ENCODE measurements around the gene OGA. TPM values are rescaled to one million over a fixed set of nuclear protein-coding genes. Genes with fewer than 3 reads are reported as not detected.

The OGA gene
- total RNA-seq, 2 experiments from 2014 or later = 93.2 to 105 TPM

DNA sequence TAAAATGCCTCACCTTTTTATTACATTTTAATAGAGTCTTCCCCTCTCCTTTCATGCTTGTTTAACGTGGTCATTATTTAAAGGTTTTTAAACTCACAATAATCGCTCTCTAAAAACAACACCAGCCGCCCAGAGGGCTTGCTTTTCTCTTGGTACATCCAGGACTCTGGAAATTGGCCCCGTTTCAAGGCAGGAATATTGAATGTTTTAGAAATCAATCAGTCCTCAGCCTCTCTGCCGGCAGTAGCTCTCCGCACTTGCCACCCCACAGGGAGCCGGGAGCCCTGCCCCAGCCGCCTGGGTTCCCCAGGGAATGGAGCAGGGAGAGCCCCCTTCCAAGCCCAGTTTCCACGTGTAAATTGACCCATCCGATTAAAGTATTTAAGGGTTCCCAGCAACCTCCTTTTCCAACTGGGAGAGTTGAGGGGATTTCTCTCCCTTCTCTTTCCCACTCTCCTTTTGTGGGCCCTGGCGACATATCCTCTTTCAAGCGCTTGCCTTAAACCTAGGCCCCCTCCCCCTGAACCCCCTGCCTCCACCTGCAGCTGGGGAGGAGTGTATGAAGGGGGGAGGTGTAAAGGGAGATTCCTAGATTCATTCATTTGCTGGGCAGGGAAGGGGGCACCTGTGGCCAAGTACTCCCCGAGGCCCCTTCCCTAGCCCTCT is 44.2 kb downstream of the OGA start:
- H3K27ac Mint-ChIP-seq = no peak overlapping the region
- intact Hi-C loops (cut with micrococcal nuclease) = no loop called here
- H3K4me1 Mint-ChIP-seq (ENCODE audit: low read depth) = peaks cover 19% of the 10 kb centered on the region
- H3K4me3 Mint-ChIP-seq = no peak overlapping the region
- POLR2A ChIA-PET = interaction anchor here (0.7 to 2.4 kb wide), 2 partner anchors 9 to 179 kb away, joined by 3 to 7 read pairs; partner anchors contain the start of gene NPM3
- H3K27me3 Mint-ChIP-seq = peaks cover 67% of the 10 kb centered on the region
- CTCF ChIA-PET = interaction anchor here (0.7 to 4.7 kb wide), 9 partner anchors 8 to 632 kb away, joined by 3 to 39 read pairs (median 5); partner anchors contain the start of gene NPM3
- H3K36me3 Mint-ChIP-seq = peaks cover 13% of the 10 kb centered on the region
- DNase-seq = no peak
- H3K9me3 Mint-ChIP-seq = no peaks in the 10 kb centered on the region

DNA sequence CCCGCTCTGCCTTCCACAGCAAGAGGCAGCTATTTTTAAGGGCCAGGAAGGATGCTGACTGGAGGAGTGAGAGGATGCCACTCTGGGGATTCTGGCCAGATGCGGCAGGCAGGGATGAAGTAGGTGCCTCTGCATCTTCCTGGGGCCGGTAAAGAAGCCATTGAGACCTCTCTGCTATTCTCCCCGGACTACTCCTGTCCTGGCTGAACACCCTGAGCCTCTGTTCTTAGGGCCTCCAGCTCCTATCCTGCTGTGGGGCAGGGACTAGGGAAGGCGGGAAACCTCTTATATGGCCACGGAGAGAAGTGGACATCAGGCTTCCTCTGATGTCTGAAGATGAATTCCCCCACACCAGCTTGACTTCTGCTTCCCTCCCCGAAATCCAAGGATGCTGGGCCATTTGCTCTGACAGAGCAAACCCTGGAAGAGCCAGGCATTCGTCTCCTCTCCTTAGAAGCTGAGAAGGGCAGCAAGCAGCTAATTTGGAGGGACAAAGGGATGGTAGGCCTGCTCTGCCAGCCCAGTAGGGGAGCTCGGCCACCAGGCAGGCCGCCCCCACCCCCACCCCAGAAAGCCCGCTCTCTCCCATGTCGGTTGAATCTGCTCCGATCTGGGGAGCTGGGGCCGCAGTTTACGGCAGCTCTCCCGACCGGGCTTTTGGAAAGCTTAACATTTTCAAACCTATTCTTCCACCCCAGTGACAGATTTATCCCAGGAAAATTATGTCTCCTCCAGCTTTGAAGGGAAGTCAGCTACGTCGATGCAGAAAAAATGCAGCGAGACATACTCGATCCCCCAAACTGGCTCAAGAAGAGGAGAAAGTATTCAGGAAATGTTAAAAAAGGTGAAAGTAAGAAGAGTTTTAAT is 45.1 kb downstream of the OGA start:
- H3K27ac Mint-ChIP-seq = no peak overlapping the region
- no peaks in the 10 kb centered on the region for H3K9me3 Mint-ChIP-seq
- DNase-seq = no peak
- peaks cover 9% of the 10 kb centered on the region for H3K36me3 Mint-ChIP-seq
- H3K27me3 Mint-ChIP-seq = peaks cover 66% of the 10 kb centered on the region
- intact Hi-C loops (cut with micrococcal nuclease) = no loop called here
- POLR2A ChIA-PET = interaction anchor here (0.7 to 2.4 kb wide), 3 partner anchors 10 to 178 kb away, joined by 3 to 7 read pairs (median 3); partner anchors contain the start of gene NPM3
- no peak overlapping the region for H3K4me3 Mint-ChIP-seq
- peaks cover 15% of the 10 kb centered on the region for H3K4me1 Mint-ChIP-seq (ENCODE audit: low read depth)
- CTCF ChIA-PET = interaction anchor here (0.7 to 4.7 kb wide), 9 partner anchors 9 to 631 kb away, joined by 3 to 39 read pairs (median 4); partner anchors contain the start of gene NPM3

DNA sequence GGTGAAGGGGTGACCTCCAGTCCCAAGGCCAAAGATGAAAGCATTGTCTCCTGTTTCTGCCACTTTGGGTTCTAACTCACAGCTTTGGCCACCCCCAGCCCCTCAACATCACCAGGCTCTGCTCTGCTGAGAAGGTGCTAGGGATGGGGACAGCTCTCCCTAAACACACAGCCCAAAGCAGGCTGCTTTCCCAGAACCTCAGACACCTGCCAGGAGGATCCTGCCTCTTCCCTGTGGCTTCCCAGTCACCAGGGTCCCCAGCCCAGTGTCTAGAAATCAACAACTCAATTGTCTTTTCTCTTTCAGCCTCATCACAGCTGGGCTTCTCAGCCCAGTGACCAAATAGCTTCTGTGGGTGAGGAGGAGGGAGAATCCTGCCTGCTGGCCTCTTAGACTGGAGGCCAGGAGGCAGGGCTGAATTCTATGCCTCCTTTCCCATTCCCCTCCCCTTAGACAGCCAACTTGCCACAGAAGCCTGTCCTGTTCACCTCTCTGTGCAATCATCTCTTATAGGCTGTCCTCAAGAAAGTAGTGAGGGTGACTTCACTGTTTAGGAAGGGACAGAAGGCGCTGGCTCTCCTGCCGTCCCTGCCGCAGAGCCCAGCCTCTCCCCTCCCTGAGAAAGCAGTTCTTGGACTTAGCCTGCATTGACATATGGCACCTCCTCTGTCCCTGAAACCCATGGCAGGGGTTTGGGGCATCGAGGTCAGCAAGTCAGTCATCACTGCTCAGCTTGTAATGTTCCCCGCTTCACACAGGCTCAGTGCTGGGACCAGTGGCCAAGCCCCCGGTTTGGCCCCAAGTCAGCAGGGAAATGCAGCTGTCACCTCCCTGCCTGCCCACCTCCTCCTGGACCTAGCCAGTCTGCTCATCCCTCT is 46.0 kb downstream of the OGA start:
- Mint-ChIP-seq H3K4me1 (ENCODE audit: low read depth) (peaks cover 15% of the 10 kb centered on the region), H3K9me3 (no peaks in the 10 kb centered on the region), H3K27me3 (peaks cover 57% of the 10 kb centered on the region), H3K4me3 (no peak overlapping the region), H3K36me3 (peaks cover 1% of the 10 kb centered on the region), H3K27ac (no peak overlapping the region)
- ChIA-PET CTCF (interaction anchor here (0.7 to 4.7 kb wide), 5 partner anchors 10 to 171 kb away, joined by 3 to 39 read pairs (median 7); partner anchors contain the start of gene NPM3), POLR2A (interaction anchor here (1.2 kb wide), 1 partner anchor 10 kb away, joined by 3 read pairs; no protein-coding TSS in a partner anchor)
- no peak for DNase-seq
- intact Hi-C loops (cut with micrococcal nuclease) = no loop called here

DNA sequence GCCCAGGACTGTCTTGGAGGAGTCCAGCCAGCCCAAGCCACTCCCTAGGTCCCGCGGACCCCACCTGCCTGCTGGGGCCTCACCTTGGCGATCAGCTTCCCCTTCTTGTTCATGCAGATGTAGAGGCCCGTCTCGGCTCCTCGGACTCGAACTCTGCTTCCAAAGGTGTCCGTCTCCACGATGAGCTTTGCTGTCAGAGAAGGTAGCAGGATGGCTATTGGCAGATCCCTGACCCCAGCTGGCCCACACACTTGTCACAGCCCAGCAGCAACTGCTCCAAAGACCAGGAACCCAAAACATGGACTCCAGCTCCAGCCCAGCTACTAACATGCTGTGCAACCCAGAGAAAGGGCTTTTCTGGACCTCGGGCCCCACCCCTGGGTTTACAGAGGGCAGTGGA is 46.9 kb downstream of the OGA start:
- H3K27ac Mint-ChIP-seq = no peak overlapping the region
- H3K27me3 Mint-ChIP-seq = peaks cover 56% of the 10 kb centered on the region
- DNase-seq = no peak
- no peaks in the 10 kb centered on the region for H3K36me3 Mint-ChIP-seq
- peaks cover 11% of the 10 kb centered on the region for H3K4me1 Mint-ChIP-seq (ENCODE audit: low read depth)
- no peak overlapping the region for H3K4me3 Mint-ChIP-seq
- ChIA-PET CTCF (interaction anchor here (3.2 to 4.7 kb wide), 2 partner anchors 11 to 169 kb away, joined by 17 to 39 read pairs; partner anchors contain the start of gene NPM3), POLR2A (no interaction called here)
- H3K9me3 Mint-ChIP-seq = no peaks in the 10 kb centered on the region
- intact Hi-C loops (cut with micrococcal nuclease) = no loop called here

DNA sequence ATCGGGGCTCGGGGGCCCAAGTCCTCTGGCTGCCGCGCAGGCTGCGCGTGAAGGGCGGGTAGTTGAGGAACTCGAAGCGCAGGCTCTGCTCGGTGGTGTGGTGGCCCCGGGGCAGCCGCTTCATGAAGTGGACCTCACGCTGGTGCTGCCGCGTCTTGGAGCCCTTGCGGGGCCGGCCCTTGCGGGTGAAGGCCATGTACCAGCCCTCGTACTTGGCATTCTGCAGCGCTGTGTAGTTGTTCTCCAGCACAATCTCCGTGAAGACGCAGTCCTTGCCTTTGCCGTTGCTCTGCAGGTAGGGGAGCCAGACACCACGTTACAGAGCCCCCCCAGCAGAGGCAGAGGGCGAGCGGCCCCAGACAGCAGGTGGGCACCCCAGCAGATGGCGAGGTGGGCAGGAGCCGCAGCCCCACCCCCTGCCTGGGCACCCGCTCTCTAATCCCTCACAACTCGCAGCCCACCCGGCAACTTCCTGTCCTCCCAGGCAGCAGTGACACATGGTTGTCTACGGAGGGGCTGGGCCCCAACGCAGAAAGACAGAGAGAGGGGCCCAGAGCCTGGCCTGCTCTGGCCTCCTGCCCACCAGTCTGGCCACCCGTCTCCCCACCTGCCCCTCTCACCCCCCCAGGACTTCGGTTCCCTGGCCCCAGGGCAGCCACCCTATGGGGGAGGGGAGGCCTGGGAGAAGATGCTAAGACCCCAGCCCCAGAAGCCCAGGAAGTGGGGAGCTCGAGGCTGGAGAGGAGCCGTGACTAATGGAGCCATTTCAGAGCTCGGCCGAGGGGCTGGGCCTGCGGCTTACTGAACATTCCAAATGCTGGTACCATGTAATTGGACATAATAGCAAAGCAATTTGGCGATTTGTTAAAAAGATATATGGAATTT is 47.7 kb downstream of the OGA start:
- no peak overlapping the region for H3K4me3 Mint-ChIP-seq
- H3K4me1 Mint-ChIP-seq (ENCODE audit: low read depth) = peaks cover 11% of the 10 kb centered on the region
- CTCF ChIA-PET = interaction anchor here (1.9 to 4.7 kb wide), 2 partner anchors 11 to 12 kb away, joined by 9 to 39 read pairs; partner anchors contain the start of gene NPM3
- H3K9me3 Mint-ChIP-seq = no peaks in the 10 kb centered on the region
- H3K27me3 Mint-ChIP-seq = peaks cover 62% of the 10 kb centered on the region
- intact Hi-C loops (cut with micrococcal nuclease) = no loop called here
- POLR2A ChIA-PET = no interaction called here
- DNase-seq = no peak
- H3K27ac Mint-ChIP-seq = no peak overlapping the region
- no peaks in the 10 kb centered on the region for H3K36me3 Mint-ChIP-seq

DNA sequence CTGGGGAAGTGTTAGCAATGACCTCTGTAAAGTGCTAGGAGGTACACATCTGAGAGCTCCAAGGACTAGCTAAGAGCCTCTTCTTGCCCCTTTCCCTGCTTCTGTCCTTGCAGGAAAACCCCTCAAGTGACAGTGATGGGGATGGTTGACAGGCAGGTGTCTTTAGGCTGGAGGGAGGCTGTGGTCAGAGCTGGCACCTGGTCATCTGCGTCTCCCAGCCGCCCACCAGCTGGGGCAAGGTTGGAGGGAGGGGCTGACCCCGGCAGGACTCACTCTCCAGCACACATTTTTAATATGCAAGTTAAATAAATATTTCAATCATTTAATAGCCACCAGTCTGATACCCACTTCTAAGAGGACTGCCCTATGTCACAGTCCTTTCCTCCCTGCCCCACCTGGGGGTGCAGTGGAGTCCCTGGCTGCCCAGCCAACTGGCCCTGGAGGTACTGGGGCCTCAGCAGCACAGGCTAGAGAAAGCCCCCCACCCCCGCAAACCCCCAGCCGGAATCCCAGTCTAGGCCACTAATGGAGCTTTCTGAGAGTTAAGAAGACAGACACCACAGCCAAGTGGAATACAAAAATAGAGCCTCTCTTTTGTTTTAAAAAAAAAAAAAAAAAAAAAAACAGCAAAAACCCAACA is 48.6 kb downstream of the OGA start:
- ChIA-PET CTCF (interaction anchor here (1.2 to 1.9 kb wide), 2 partner anchors 12 to 167 kb away, joined by 4 to 9 read pairs; no protein-coding TSS in a partner anchor), POLR2A (no interaction called here)
- H3K27ac Mint-ChIP-seq = no peak overlapping the region
- peaks cover 56% of the 10 kb centered on the region for H3K27me3 Mint-ChIP-seq
- H3K9me3 Mint-ChIP-seq = no peaks in the 10 kb centered on the region
- H3K36me3 Mint-ChIP-seq = no peaks in the 10 kb centered on the region
- no peak for DNase-seq
- H3K4me3 Mint-ChIP-seq = no peak overlapping the region
- H3K4me1 Mint-ChIP-seq (ENCODE audit: low read depth) = peaks cover 8% of the 10 kb centered on the region
- intact Hi-C loops (cut with micrococcal nuclease) = no loop called here

DNA sequence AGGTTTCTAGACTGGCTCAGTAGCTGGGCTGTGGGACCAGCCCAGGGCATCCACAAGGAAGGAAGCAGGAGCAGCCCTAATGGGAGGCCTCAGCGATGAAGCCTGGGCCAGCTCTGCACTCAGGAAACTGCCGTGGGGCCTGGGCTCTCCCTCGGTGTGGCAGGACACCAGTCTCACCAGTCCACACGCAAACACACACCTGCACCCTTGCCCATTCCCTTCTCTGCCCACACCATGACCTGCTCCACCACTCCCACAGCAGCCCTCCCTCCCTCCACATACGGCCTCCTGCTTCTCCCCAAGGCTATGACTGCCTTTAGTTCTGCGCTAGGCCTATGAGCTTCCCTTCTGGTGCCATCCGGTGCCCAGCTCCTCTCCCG is 49.5 kb downstream of the OGA start:
- Mint-ChIP-seq H3K4me1 (ENCODE audit: low read depth) (no peaks in the 10 kb centered on the region), H3K9me3 (no peaks in the 10 kb centered on the region), H3K36me3 (no peaks in the 10 kb centered on the region), H3K27ac (no peak overlapping the region), H3K27me3 (peaks cover 49% of the 10 kb centered on the region), H3K4me3 (no peak overlapping the region)
- intact Hi-C loops (cut with micrococcal nuclease) = no loop called here
- DNase-seq = no peak
- ChIA-PET POLR2A (no interaction called here), CTCF (interaction anchor here (0.5 to 1.9 kb wide), 3 partner anchors 12 to 233 kb away, joined by 3 to 9 read pairs (median 4); no protein-coding TSS in a partner anchor)

DNA sequence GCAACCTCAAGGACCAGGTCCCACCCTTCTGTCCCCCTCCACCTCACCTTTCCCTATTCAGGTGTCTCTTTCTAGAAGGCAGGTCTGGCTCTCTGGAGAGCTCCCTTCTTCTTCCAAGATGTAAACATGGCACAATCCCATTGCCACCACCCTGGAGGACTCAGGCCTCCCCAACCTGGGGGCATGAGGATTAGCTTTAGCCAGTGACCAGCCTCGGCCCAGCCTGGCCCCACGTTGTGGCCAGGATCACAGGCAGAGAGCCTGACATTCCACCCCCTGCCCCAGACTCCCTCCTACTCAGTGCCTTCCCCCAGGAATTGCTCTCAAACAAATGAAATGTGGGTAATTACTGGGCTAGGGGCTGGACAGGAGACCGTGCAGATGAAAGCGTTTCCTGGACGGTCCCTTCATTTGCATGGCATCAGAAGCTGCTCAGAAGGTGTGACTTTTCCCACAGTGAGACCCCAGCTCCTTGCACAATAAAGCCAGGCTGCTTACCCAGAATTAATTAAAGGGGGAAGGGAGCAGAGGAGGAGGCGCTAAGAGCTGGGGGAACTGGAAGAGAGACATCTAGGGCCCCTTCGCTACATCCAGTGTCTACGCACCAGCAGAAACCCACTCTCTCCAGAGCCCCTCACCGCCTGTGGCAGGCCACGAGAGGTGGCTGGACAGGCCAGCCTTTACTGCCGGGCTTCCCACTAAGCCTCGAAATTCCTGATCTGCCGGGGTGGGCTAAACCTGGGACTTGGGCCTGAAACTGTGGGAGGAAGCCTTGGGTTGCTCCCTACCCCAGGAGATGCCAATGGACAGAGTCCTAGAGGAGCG is 50.1 kb downstream of the OGA start:
- peaks cover 43% of the 10 kb centered on the region for H3K27me3 Mint-ChIP-seq
- intact Hi-C loops (cut with micrococcal nuclease) = no loop called here
- H3K36me3 Mint-ChIP-seq = no peaks in the 10 kb centered on the region
- CTCF ChIA-PET = interaction anchor here (1.2 to 1.9 kb wide), 2 partner anchors 13 to 166 kb away, joined by 4 to 9 read pairs; no protein-coding TSS in a partner anchor
- no peak overlapping the region for H3K4me3 Mint-ChIP-seq
- POLR2A ChIA-PET = no interaction called here
- no peak overlapping the region for H3K27ac Mint-ChIP-seq
- no peaks in the 10 kb centered on the region for H3K9me3 Mint-ChIP-seq
- H3K4me1 Mint-ChIP-seq (ENCODE audit: low read depth) = no peaks in the 10 kb centered on the region
- no peak for DNase-seq

DNA sequence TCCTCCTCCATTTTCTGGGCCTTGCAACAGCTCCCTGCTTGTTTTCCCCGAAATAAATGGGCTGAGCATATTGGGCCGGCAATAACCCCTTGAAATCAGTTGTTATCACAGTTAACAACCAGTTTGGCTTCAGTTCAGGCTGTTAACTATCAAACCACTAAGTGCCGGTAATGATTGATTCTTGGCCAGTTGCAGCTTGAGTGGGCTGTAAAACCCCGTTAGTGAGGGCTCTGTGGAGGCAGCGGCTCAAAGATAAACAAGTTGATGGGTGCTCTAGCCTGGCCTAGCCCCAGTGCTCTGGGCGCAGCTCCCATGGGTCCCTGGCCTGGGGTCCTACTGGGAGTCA is 50.7 kb downstream of the OGA start:
- H3K27ac Mint-ChIP-seq = no peak overlapping the region
- H3K36me3 Mint-ChIP-seq = no peaks in the 10 kb centered on the region
- H3K27me3 Mint-ChIP-seq = peaks cover 37% of the 10 kb centered on the region
- H3K9me3 Mint-ChIP-seq = no peaks in the 10 kb centered on the region
- intact Hi-C loops (cut with micrococcal nuclease) = no loop called here
- no peak for DNase-seq
- no peaks in the 10 kb centered on the region for H3K4me1 Mint-ChIP-seq (ENCODE audit: low read depth)
- no peak overlapping the region for H3K4me3 Mint-ChIP-seq
- CTCF ChIA-PET = no interaction called here
- POLR2A ChIA-PET = no interaction called here
